ENCODE measurements around the gene AGMO.

DNA sequence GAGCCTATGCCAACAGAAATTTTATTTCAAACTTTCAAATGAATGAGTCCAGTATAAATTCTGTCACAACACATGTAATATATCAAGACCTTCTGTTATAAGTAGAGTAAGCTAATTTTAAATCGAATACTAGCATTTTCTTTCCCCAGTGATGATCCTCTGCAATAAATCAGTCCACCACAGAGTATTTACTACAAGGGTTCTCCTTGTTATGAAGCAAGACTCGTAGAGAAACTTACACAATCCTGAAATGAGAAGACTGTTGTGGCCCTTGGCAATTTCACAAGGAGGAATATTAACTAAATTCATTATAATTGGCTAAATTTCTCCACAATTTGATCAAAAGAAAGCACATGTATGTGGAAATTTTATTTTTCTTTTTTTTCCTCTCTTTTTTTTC, 346.8 kb downstream of the AGMO start:
- TF ChIP-seq, protein P1, sequence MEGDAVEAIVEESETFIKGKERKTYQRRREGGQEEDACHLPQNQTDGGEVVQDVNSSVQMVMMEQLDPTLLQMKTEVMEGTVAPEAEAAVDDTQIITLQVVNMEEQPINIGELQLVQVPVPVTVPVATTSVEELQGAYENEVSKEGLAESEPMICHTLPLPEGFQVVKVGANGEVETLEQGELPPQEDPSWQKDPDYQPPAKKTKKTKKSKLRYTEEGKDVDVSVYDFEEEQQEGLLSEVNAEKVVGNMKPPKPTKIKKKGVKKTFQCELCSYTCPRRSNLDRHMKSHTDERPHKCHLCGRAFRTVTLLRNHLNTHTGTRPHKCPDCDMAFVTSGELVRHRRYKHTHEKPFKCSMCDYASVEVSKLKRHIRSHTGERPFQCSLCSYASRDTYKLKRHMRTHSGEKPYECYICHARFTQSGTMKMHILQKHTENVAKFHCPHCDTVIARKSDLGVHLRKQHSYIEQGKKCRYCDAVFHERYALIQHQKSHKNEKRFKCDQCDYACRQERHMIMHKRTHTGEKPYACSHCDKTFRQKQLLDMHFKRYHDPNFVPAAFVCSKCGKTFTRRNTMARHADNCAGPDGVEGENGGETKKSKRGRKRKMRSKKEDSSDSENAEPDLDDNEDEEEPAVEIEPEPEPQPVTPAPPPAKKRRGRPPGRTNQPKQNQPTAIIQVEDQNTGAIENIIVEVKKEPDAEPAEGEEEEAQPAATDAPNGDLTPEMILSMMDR (IDR thresholded peaks at IDR 0.05; ENCODE audit: poor library complexity) = no peak
- TF ChIP-seq EZH2 (IDR thresholded peaks at IDR 0.05; ENCODE audit: borderline replicate concordance) (no peak), EZH2phosphoT487 (IDR thresholded peaks at IDR 0.05; ENCODE audit: low read depth, severe bottlenecking, unreplicated experiment) (no peak)

Data from hepatocyte (in vitro differentiated cells).